Measurements from ENCODE around the gene CKS1B.

The CKS1B gene

DNA sequence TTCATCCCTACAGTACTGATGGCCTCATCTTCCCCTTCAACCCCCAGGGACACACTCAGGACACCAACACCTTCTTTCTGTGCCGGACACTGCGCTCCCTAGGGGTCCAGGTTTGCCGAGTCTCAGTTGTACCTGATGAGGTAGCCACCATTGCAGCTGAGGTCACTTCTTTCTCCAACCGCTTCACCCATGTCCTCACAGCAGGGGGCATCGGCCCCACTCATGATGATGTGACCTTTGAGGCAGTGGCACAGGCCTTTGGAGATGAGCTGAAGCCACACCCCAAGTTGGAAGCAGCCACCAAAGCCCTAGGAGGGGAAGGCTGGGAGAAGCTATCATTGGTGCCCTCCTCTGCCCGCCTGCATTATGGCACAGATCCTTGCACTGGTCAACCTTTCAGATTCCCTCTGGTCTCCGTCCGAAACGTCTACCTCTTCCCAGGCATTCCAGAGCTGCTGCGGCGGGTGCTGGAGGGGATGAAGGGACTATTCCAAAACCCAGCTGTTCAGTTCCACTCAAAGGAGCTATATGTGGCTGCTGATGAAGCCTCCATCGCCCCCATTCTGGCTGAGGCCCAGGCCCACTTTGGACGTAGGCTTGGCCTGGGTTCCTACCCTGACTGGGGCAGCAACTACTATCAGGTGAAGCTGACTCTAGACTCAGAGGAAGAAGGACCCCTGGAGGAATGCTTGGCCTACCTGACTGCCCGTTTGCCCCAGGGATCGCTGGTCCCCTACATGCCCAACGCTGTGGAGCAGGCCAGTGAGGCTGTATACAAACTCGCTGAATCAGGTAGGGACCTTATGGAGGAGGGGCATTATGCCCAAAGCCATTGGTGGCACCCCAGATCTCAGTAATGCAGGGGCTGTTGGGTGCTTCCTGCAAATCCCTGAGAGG, 13.8 kb downstream of the CKS1B start:
- no peak for DNase-seq

DNA sequence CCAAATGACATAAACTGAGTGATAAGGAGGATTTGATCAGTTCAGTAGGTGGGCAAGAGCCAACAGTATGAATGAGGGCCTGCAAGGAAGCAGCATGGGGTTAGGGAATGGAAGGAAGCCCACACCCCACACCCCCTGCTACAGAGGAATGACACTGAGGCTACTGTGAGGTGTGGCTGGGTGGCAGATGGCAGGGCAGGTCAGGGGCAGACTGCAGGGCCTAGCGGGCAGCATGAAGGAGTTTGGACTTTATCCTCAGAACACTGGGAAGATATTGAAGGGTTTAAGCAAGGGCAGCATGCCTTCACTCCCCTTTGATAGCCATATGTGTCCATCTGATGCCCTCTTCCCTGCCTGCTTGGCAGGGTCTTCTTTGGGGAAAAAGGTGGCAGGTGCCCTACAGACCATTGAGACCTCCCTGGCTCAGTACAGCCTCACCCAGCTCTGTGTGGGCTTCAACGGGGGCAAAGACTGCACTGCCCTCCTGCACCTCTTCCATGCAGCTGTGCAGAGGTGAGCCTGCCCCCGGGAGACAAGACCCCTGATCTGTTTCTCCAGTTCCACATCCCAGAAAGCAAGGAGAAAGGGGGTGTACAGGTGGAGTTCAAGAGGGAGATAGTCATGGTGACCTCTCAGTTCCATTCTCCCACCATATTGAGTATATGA, 14.8 kb downstream of the CKS1B start:
- DNase-seq, result no peak

DNA sequence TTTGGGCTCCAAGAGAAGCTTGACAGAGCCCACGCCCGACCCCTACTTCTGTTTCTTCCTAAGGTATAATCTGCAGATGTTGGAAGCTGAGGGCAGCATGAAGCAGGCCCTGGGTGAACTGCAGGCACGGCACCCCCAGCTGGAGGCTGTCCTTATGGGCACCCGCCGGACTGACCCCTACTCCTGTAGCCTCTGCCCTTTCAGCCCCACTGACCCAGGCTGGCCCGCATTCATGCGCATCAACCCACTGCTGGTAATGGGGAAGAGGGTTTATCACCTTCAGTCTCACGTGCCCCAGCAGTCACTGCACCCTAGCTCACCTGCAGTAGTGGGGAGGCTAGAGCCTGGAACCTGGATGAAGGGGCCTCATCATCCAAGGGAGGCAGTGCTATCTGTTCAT, 15.8 kb downstream of the CKS1B start:
- DNase-seq, result no peak

DNA sequence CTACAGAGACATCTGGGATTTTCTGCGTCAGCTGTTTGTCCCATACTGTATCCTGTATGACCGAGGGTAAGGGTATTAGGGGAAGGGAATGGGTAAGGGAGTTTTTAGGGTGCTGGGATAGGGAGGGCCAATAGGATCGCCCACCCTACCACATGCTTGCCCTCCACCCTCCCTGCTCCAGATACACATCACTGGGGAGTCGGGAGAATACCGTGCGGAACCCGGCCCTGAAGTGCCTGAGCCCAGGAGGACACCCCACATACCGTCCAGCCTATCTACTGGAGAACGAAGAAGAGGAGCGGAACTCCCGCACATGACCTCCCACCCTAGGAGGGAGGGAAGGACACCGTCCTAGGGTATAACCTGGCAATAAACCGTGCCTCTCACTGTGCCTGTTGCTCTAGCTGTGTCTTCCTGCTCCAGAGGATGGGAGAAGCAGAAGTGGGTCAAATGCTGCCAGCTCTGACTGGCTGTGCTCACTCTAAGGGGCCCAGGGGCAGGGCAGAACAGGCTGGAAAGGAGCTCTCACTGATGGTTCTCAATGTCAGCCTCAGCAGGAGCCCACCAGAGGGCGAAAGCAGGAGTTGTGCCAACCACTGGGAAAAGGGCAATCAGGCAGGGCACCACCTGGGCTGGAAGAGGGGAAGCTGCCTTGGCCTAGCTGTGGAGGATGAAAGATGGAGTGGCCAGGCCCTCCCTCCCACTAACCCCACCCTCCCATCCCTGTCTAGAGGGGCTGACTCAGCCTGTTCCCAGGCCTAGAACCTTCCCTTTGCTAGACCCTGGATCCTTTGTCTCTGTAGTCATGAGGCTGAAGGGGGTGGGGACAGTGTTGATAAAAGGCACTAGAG, 18.5 kb downstream of the CKS1B start:
- peak; percentile 64 for DNase-seq

DNA sequence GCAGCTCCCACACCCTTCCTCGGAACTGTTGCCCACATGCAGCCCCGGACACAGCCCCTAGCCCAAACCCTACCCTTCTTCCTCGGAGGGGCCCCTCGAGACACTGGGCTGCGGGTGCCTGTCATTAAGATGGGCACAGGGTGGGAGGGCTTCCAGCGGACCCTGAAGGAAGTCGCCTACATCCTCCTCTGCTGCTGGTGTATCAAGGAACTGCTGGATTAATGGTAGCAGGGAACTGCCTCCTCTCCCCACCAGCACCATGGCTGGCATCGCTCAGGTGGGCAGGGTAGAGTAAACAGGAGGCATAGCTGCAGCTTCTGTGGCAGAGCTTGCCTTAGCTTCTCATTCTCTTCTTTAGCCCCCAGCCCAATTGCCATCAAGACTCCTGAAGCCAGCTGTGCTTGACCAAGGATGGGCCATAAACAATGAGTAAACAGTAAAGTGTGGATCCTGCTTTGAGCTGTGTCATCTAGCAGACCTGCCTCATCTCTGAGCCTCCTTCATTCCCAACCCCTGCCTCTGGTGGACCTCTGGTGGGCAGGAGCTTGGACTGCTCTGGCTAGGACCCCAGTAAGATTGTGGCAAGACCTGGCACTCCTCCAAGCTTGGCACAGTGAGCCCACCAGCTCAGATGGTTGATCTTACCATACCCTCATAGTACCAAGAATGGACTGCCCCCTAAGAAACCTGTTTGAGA, 19.2 kb downstream of the CKS1B start, which contains the start of gene LENEP:
LENEP (plus strand) TSS at position 15 of the 697 bp plus-strand sequence; CDS start at position 37, 22 bp downstream.
- DNase-seq, result peak; percentile 43

DNA sequence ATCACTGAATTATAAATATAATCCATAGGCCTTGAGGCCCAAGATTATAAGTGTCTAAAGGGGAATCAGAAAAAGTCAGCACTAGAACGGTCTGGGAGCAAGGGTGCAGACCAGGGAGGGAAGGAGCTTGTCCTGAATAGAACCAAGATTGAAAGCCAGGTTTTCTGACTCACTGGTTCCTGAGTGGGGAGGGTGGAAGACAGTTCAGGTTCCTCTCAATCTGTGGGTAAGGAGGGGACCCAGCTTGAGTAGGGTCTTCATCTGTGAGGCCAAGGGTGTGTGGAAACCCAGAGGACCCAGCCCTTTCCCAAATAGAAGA, 19.7 kb downstream of the CKS1B start:
- DNase-seq, result no peak

DNA sequence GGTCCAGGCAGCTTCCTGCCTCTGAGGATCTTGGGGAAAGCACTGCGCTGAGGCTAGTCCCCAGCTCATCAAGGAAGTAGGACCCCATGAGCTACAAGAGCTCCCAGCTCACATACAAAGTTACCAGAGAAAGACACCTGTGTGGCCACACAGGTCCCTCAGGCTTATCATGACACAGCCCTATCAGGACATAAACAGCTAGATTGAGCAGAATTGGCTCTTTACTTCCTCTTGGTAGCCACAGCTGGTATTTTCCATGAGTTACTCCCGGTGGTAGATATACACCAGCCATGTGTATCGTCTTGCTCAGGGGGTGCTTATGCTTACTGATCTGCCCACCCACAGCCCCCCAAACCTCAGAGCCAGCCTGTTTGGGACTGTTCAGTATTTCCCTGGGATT, 20.1 kb downstream of the CKS1B start:
- DNase-seq, result peak; percentile 41

DNA sequence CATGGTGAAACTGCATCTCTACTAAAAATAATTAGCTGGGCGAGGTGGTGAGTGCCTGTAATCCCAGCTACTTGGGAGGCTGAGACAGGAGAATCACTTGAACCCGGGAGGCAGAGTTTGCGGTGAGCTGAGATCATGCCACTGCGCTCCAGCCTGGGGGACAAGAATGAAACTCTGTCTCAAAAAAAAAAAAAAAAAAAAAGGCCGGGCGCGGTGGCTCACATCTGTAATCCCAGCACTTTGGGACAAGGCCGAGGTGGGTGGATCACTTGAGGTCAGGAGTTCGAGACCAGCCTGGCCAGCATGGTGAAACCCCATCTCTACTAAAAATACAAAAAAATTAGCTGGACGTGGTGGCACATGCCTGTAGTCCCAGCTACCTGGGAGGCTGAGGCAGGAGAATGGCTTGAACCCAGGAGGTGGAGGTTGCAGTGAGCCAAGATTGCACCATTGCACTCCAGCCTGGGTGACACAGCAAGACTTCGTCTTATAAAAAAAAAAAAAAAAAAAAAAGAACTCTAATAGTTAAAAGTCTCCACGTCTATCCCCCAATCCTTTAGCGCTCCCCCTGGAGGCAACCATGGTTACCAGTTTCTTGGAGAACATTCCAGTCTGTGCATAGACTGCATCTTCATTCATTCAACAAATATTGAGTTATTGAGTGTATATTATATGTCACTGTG, 21.0 kb downstream of the CKS1B start:
- peak; percentile 62 for DNase-seq

DNA sequence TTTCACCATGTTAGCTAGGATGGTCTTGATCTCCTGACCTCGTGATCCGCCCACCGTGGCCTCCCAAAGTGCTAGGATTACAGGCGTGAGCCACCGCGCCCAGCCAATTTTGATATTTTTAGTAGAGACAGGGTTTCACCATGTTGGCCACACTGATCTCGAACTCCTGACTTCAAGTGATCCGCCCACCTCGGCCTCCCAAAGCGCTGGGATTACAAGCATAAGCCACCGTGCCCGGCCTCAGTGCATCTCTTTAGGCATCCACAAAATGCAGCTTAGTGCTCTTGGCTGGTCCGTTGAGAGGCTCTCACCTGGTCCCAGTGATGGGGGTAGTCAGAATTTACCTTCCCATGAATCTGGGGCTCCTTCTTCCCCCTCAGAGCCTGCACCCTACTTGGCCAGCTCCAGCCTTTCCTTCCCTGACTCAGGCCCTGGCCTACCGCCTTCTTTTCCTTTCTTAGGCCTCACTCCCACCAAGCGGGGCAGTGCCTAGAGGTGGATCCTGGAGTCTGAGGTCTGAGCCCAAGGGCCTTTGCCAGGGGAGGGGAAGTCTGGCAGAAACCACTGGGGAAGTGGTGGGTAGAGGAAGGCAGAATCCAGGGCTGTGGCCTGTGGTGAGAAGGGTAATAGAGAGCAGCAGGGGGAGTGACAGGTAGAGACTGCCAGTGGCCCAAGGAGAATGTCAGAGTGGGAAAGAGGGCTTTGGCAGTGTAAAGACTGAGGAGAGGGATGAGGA, 22.7 kb downstream of the CKS1B start:
- DNase-seq, result no peak

DNA sequence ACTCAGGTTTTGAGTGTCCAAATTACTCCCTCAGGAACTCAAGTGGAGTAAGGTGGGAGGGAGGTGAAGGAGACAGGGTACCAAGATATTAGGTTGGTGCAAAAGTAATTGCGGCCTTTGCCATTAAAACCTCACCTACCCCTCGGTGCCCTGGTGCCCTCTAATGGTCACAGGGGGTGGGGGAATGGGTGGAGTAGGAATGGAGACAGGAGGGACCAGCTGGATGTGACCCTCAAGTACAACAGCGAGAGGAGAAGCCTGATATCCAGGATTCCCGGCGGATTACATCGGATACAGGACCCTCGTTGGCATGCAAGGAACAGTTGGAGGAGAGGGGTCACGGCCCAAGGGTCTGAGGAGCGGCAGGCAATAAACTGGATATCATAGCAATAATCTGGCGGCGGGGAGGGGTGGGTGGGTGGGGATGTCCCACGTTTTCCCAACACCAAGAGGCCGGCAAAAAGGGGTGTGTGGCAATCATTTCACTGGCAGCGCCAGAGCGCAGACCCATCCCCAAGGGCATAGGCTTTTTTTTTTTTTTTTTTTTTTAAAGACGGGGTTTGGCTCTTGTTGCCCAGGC, 23.8 kb downstream of the CKS1B start:
- no peak for DNase-seq

DNA sequence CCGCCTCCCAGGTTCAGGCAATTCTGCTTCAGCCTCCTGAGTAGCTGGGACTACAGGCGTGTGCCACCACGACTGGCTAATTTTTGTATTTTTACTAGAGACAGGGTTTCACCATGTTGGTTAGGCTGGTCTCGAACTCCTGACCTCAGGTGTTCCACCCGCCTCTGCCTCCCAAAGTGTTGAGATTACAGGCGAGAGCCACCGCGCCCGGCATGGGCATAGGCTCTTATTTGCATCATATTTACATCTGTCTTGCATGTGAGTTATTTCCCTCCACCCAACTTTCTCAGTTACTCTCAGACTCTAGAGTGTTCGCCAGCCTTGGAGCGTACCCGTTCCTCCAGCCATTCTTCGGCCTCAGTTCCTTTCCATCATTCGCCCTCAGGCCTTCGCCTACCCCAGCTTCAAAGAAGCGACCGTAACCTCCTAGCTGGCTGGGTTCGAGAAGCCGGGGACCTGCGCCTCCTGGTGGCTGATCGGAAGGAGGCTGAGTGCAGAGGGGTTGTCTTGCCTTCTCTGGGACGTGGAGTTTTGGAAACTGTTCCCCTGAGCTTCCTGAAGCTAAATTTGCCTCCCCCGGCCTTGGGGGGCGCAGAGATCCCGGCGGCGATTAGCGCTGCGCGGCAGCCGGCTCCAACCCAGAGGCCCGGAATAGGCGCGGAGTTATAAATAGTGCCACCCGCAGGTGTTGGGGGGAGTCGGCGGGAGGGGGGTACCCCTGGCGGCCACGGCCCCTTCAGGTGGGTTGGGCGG, 24.5 kb downstream of the CKS1B start:
- DNase-seq, result peak; percentile 80

DNA sequence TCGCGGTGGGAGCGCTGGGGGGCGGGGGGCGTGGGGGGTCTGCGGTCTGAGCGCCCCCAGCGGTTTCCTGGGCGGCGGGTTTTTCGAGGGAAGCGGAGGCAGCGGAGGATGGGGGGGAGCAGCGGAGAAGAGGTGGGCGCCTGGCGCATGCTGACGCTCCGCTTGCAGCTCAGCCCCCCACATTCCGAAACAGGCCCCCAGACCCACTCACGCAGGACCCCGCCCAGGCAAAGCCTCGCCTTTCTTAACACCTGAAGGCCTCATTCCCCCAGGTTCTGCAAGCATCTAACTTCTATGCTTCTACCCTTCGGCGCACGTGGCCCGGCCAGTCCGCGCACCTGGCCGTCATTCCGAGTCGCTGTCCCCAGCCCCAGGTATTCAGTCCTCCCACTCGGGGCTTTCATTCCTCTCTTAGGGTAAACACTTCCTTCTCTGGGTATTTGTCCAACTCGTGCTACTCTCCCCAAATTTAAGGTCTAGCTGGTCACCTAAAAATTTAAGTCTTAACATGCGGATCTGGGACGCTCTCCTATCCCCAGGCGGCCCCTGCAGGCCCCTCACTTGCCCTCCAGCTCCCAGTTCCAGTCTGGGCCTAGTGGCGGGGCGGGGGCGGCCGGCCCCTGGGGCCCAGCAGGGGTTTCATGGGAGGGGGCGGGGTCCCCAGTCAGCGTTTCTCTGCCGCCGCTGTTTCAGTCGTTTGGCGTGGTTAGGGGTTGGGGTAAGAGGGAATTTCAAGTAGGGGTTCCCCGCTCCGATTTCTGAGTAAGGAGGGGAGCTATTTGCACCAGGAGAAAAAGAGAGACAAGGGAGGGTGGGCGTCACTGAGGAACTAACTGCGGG, 25.3 kb downstream of the CKS1B start:
- DNase-seq, result peak; percentile 91

DNA sequence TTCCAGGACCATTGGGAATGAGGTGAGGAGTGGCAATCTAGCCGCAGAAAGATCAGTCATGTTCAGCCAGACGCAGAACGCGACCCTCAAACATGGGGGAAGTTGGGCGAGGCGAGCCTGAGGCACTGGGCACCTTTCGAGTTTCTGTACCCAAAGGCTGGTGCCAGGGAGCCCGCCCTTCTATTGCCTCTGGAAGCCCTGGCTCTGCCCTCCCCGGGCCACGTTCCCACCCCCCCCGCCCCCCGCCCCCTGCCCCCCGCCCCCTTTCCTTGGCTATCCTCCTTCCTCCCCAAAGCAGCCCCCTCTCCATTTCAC, 25.9 kb downstream of the CKS1B start:
- no peak for DNase-seq

DNA sequence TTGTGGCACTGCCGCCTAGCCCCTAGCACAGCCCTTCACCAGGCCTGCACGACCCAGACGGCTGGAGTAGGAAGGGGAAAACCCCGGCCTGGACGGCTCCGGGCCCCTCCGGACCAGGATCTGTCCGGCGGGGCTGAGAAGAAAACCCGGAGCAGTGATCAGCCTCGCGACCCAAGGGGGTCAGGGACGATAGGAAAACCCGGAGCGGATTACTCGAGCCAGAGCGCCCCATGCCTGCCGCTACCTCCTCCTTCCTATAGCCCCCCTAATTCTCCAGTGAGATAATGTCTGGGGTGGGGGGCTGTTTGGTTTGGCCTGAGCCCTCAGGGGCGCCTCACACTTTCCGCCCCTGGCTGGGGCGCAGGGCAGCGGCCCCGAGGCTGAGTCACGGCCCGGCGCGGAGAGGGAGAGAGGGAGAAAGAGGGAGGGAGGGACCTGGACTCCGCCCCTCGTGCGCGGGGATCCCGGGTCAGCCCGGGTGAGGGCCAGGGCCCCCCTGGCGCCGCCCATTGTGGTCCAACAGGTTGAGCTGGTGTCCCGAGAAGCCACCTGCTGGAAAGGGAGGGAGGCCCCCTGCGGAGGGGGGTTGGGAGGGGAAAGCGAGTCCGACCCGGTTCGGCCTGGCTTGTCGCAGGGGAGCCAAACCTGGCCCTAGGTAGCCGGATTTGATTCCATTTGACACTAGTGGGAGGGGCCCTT, 26.4 kb downstream of the CKS1B start:
- DNase-seq, result peak; percentile 99

DNA sequence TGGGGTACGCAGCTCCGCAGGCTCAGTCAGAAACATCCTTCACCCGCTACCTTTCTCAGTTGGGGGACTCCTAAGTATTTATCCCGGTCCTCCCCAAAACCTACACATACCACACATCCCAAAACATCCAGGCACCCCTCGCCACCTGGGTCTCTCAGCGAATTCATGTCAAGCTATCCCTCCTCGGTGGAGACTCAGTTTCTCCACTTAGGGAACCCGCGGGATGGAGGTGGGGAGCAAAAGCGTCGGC, 26.9 kb downstream of the CKS1B start:
- no peak for DNase-seq

DNA sequence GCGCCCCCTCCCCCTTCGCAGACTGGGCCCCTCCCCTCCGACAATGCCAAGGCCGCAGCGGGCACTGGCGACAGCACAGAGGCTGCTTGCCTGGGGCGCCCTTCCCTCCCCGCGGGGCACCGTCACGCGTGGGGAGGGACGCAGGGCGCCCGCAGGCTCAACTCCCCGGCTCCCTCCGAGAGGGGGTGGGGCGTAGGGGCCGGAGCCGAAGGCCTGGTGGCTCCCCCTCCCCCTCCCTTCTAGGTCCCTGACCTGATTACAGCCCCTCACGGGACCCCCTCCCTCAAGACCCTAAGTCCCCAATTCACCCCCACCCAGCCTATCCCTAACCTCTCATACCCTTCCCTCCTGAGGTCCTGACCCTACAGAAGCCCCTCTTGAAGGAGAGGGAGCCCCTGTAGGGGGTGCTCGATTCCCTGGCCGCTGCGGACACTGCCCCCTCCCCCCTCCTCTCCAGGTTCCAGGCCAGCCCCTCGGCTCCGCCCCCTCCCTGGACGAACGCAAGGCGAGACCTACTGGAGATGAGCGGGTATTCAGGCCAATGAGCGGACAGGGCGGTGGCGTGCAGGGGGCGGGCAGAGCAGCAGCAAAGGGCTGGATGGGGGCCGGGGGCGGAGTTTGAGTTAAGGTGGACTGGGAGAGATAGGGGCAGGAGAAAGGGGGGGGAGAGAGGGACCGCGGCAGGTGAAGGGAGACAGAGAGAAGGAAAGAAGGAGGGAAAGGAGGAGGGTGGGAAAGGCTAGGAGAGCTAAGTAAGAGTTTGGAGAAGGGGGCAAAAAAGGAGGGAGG, 27.4 kb downstream of the CKS1B start:
- peak; percentile 100 for DNase-seq

DNA sequence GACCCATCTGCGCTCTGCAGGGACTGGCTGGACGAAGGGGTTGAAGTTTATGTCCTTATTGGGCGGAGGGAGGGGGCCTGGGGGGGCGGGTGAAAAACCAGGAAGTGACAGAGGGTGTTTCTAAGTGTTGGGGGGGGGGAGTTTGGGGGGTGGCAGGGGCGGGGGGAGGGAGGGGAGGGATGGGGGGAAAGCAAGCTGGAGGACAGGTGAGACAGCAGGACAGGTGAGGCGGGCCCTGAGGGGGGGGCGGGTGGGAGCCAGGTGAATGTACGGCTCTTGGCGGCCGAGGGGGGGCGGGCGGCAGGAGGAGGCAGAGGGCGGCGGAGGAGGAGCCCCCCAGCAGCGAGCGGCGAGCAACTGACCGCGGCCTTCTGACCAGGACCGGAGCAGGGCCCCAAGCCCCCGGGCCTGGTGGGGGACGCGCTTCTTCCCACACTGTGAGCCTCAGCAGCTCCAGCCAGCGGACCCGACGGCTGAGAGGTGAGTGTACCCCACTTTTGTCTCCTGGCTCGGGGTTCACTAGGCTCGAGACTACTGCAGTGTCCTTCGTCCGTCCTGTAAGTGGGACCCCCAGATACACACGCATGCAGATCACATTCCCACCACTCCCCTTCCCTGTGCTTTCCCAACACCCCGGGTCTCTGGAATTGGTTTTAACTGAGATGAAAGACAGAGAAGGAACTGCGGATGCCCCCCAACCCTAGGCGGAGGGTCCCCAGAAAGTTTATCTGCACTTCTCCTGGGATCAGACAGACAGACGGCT, 28.2 kb downstream of the CKS1B start, which contains the start of gene ZBTB7B:
ZBTB7B (plus strand) TSS at position 339 of the 763 bp plus-strand sequence. CDS start 11,859 bp downstream, outside the sequence.
- DNase-seq, result no peak
